IPS-18c (cell line): ENCODE results near the gene FOLR3.
"Not testable (repeated sequence)": the region's sequence is repeated elsewhere in the genome, so short reads cannot be mapped to it uniquely, and the experiment has no call there.

ENCODE experiments used
- H3K4me3 ChIP-seq: 2 replicates; pipeline ENCODE4 v1.7.0; 2013; ENCODE audit warnings: low read depth, mild to moderate bottlenecking, low read length, moderate library complexity; ENCODE audit not compliant: insufficient read depth
- H3K9me3 ChIP-seq: one replicate; pipeline ENCODE4 v1.6.1; 2013; ENCODE audit warnings: mild to moderate bottlenecking, low read length, moderate library complexity; ENCODE audit not compliant: control insufficient read depth, insufficient read depth

FOLR3 gene

DNA sequence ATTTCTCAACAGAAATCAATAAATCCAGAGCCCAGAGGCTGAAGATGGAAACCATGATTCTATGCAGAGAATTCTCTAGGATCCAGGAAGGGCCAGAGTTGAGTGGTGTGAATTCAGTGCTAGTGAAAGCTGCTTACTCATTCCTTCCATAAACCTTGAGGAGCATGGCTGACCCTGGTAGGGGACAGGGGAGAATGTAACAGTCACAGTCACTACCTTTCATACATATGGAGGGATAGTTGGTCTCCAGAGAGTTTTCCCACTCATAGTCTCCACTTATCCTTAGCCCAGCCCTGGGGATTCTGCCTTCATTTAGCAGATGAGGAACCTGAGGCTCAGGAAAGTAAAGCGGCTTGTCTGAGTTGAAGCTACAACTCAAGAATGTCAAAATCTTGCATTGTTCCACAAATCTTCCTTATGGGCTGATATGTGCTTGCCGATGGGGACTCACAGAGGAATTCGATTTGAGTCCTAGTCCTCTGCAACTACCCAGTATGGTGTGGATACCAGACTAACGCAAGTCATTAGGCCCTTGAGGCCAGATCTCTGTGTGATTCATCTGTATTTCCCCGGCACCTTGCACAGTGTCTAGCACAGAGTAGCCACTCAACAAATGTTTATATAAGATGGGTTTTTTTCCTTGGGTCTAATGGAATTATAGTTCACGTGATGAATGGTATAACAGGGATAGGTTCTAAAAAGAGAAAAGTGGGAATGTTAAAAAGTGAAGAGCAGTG is 19.3 kb upstream of the FOLR3 start:
- Histone ChIP-seq H3K4me3 (no peak overlapping the region), H3K9me3 (no peaks in the 10 kb centered on the region)

DNA sequence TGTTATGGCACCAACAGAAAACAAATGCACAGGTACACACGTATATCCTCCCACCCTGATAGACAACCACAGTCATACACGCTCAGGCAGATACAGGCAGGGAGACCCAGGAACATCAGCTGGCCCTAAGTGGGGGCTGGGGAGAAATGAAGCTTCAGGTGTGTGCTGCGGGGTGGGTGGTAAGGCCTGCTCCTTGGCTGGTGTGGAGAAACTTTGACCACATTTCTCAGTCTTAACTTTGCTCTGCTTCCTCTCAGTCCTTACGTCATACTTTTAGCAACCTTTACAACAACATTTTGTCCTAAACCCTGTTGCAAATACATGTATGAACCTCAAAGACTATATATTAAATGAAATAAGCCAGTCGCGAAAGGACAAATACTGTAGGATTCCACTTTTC is 16.3 kb upstream of the FOLR3 start:
- Histone ChIP-seq H3K9me3 (no peaks in the 10 kb centered on the region), H3K4me3 (no peak overlapping the region)

DNA sequence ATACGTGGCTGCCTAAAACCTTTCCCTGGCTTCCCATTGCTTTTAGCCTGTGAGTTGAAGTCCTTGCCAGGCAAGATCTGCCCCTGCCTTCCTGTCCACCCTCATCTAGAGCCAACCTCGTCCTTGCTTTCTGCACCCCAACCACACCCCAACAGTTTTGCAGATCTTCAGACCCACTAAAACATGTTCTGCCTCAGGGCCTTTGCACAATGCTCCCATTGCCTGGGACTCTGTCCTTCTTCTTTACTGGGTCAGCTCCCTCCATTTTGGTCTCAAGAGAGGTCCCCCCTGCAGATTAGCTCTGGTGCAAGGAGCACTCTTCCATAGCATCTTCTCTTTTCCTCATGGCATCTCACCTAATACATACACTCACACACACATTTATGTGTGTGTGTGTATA is 14.6 kb upstream of the FOLR3 start:
- Histone ChIP-seq H3K9me3 (no peaks in the 10 kb centered on the region), H3K4me3 (no peak overlapping the region)

DNA sequence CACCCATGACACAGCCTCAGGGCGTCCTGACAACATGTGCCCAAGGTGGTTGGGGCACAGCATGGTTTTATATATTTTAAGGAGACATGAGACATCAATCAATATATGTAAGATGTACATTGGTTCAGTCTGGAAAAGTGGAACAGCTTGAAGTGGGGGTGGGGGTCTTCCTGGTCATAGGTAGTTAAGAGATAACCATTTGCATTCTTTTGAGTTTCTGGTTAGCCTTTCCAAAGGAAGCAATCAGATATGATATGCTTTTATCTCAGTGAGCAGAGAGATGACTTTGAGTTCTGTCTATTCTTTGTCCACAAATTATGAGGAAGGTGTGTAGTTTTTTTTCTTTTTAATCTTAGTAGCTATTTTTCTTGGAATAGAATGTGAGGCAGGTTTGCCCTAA is 12.9 kb upstream of the FOLR3 start:
- Histone ChIP-seq H3K4me3 (no peak overlapping the region), H3K9me3 (no peaks in the 10 kb centered on the region)

DNA sequence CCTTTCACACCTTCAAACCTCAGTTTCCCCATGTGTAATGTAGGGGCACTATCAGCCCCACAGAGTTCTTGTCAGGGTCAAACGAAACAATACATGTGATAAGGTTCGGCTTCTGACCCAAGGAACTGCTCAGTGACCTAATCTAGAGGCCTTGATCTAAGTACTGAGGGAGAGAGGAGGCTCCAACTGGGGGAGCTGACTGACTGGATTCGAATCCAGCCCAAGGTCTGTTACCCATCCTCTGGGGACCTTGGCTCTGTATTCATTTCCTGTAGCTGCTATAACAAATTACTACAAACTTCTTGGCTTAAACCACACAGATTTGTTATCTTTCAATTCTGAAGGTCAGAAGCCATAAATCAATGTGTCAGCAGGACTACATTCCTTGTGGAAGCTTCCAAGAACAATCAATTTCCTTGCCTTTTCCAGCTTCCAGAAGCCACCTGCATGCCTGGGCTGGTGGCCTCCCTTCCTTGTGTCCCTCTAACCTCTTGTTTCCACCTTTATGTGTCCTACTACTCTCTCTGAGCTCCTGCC is 12.3 kb upstream of the FOLR3 start:
- no peaks in the 10 kb centered on the region for H3K9me3 ChIP-seq
- no peak overlapping the region for H3K4me3 ChIP-seq

DNA sequence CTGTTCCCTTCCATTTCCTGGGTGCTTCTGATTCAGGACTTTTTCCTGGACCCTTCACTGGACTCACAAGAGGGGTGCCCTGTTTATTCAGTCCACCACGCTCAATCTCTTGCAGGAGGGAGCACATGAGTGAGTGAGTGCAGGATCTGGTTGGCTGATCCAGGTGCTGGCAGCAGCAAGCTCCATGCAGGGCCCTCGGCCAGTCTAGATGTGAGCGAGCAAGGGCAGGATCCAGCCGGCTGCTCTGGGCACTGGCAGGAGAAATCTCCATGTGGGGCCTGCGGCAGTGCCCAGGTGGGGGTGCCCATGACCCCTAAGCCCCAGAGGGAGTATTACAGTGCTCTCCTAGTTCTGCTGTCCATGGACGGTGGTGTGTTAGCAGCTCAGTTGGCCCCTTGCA is 11.5 kb upstream of the FOLR3 start:
- no peaks in the 10 kb centered on the region for H3K9me3 ChIP-seq

DNA sequence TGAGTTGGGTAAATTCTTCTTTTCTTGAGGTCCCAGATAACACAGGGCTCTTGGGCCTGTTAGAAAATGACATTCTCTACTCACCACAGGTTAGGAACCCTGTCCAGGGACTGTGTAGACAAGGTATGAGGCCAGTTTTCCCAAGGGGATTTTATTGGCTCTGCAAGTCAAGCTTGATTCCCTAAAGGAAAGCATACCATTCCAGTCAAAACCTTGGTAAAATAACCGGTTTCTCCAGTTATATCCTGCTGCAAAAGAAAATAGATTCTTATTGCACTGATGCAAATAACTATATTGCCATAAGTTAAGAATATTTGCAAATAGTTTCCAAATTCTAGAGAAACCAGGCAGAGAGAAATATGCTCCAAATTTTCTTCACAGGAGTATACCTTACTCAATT is 9.6 kb upstream of the FOLR3 start:
- no peak overlapping the region for H3K4me3 ChIP-seq
- no peaks in the 10 kb centered on the region for H3K9me3 ChIP-seq

More for the DNA sequence above, 11.5 kb upstream of the FOLR3 start:
- no peak overlapping the region for H3K4me3 ChIP-seq

DNA sequence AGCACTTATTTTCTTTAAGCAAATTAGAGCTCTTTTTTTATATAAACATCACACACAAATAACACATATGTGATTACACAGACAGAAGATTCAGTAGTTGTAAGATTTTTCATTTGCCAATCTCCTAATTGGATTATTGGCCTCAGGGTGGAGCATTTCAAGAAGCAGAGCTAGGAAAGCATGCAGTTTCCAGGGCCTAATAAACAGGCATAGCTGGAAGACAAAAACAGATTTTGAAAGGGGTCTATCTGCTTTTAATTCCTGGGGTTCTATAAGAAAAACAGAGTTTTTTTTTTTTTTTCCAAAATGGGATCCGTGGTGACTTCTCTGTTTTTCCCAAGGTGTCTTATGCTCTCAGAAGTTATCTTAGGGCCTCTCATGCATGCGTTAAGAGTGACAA is 7.6 kb upstream of the FOLR3 start:
- H3K9me3 ChIP-seq = no peaks in the 10 kb centered on the region
- no peak overlapping the region for H3K4me3 ChIP-seq

DNA sequence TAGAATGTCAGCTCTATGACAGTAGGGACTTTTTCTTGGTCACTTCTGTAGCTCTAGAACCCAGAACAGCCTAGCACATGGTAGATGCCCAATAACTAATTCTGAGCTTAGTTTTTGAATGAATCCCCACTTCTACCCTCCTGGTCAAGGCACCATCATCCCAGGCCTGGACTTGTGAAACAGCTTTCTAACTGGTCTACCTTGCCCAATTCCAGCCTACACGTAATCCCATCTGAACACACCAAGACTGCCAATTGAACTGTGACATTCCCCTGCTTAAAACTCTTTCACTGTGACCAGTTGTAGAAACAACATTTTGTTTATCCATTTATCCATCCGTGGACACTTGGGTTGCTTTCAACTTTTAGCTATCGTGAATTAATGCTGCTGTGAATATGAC is 6.1 kb upstream of the FOLR3 start:
- Histone ChIP-seq H3K4me3 (no peak overlapping the region), H3K9me3 (no peaks in the 10 kb centered on the region)

DNA sequence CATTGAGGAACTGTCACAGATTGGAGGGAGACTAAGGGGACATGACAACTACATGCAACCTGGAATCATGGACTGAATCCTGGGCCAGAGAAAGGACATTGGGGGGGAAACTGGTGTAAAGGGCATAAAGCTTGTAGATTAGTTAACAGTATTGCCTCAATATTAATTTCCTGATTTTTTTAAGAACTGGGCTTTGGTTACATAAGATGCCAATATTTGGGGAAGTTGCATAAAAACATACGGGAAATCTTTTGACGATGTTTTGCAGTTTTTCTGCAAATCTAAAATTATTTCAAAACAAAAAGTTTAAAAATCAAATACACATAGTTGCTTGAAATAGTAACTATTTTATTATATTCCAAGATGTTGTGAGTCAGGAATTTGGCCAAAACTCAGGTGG is 2.9 kb upstream of the FOLR3 start:
- Histone ChIP-seq H3K9me3 (no peaks in the 10 kb centered on the region), H3K4me3 (no peak overlapping the region)

DNA sequence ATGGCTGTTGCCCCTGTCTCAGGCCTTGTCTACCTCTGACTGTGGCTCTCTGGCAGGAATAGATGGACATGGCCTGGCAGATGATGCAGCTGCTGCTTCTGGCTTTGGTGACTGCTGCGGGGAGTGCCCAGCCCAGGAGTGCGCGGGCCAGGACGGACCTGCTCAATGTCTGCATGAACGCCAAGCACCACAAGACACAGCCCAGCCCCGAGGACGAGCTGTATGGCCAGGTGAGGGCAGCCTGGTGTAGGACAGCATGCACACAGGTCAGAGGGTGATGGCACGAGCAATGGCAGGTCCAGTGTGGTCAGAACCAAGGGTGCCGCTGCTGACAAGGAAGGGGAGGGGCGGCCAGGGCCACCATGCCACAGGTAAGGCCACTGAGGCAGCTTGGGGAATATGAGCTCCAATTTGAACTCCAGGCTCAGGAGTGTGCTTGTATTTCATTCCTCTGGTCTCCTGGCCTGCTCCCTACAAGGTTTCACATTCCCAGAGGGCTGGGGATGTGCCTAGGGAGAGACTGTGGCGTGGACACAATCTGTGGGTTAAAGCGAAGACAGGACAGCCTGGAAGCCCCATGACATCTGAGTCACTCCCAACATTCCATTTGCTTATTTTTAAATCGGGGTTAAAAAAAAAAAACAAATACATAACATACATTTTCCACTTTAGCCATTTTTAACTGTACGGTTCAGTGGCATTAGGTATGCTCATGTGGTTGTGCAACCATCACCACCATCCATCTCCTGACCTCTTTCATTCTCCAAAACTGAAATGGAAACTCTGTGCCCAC is 562 bp downstream of the FOLR3 start:
- H3K4me3 ChIP-seq = no peak overlapping the region

DNA sequence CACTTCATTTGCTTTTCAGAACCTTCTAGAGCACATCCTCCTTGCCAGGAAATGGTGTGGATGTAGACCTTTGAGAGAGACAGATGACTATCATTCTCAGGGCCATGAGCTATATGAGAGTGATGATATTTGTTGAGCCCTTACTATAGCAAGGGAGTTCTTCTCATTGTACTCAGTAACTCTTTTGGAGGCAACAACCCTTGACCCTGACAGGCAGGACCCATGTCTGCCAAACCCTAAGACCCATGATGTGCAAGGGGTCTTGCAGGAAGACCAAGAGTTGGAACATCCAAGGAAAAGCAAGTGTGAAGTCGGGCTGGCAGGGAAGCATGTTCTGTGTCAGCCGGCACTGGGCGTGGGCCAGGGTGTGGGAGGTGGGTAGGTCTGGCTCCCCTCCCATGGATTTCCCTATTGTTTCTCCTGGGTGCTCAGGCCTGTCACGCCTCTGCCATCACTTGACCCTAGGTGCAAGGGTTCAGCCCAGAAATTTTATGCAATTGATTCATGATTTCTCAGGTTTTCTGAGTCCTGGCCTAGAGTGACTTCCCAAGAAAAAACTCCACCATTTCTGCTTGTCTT is 1.2 kb downstream of the FOLR3 start:
- H3K9me3 ChIP-seq = no peaks in the 10 kb centered on the region
- H3K4me3 ChIP-seq = no peak overlapping the region

More for the DNA sequence above, 562 bp downstream of the FOLR3 start:
- no peaks in the 10 kb centered on the region for H3K9me3 ChIP-seq

DNA sequence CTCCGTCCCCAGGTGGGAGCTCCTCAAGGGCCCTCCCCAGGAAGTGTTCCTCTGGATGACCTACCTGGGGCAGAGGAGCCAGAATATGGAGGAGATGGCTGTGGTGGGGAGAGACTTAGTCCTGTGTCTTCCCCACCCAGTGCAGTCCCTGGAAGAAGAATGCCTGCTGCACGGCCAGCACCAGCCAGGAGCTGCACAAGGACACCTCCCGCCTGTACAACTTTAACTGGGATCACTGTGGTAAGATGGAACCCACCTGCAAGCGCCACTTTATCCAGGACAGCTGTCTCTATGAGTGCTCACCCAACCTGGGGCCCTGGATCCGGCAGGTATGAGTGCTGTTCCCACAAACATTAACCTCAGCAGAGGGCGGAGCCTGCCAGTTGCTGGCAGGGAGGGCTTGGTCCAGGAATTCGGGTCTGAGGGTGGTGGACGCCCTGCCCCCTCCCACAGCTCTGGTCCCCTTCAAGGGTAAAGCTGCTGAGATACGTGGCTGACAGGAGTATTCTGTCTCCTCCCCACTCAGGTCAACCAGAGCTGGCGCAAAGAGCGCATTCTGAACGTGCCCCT is 3.4 kb downstream of the FOLR3 start:
- no peaks in the 10 kb centered on the region for H3K9me3 ChIP-seq
- H3K4me3 ChIP-seq = no peak overlapping the region

DNA sequence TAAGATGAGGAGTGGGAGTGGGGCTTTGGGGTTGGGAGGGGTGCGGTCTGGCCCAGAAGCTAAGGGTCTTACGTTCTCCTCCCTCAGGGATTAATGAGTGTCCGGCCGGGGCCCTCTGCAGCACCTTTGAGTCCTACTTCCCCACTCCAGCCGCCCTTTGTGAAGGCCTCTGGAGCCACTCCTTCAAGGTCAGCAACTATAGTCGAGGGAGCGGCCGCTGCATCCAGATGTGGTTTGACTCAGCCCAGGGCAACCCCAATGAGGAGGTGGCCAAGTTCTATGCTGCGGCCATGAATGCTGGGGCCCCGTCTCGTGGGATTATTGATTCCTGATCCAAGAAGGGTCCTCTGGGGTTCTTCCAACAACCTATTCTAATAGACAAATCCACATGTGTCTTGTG is 4.0 kb downstream of the FOLR3 start:
- H3K9me3 ChIP-seq = no peaks in the 10 kb centered on the region

DNA sequence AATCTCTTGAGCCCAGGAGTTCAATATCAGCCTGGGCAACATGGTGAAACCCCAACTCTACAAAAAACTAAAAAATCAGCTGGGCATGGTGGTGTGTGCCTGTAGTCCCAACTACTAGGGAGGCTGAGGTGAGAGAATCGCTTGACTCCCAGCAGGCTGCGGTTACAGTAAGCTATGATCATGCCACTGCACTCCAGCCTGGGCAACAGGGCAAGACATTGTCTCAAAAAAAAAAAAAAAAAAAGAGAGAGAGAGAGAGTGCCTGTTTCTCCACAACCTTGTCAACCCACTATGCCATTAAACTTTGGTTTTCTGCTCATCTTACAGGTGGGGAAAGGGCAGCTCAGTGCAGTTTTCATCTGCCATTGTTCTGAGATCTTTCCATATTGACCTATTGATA is 5.1 kb downstream of the FOLR3 start:
- H3K9me3 ChIP-seq = peaks cover 2% of the 10 kb centered on the region
- no peak overlapping the region for H3K4me3 ChIP-seq

More for the DNA sequence above, 4.0 kb downstream of the FOLR3 start:
- H3K4me3 ChIP-seq = no peak overlapping the region

DNA sequence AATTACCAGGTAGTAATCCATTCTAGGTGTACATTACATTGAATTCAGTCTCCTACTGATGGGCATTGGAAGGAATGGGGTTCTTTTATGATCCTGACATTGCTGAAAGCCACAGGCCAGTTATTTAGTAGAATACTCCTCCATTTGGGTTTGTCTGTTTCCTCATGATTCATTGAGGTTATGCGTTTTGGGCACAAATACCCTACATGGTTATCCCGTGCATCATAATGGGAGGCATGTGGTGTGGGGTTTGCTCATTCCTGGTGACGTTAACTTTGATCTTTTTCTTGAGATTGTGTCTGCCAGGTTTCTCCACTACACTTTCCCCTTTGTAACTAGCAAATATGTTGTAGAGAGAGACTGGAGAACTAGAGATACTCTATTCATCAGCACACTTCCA is 5.5 kb downstream of the FOLR3 start:
- no peak overlapping the region for H3K4me3 ChIP-seq
- peaks cover 2% of the 10 kb centered on the region for H3K9me3 ChIP-seq

DNA sequence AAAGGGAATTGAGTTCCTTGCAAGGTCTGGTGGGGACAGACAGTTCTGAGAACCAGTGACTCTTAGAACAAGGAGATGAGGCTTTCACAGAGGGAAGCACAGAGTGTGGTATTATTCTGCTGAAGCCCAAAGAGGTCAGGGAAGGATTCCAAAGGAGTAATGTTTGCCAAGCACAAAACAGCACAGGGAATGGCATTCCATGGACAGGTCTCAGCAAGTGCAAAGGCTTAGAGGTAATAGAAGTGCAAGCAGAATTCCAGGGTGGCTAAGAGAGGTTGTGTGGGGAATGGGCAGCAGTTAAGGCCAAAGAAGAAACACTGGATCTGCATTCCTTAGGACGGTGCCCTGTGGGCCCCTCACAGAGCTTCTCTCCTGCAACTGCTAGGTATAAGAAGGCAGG is 6.6 kb downstream of the FOLR3 start:
- not testable (repeated sequence) for H3K4me3 ChIP-seq, H3K9me3 ChIP-seq

DNA sequence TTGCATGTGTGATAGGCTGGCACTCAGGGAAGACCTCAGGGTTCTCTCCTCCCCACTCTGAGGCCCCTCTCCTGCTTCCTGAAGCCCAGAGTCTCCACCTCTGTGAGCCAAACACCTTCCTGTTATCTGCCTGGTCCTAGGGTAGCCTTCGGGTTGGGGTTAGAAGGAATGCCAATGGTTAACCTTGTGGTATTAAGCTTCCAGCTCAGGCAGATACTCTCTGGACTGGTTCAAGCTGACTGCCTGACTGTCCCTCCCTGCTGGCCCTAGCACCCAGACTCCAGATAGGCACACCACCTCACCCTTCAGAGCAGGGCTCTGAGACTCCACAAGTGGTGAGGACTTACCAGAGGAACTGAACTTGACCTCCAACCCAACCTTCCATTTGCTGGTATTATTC is 7.0 kb downstream of the FOLR3 start:
- H3K9me3 ChIP-seq, H3K4me3 ChIP-seq: not testable (repeated sequence)
